LNCaP clone FGC (cell line): ENCODE results near the gene RAD51B.

Source experiments
- DNase-seq: peaks from one replicate; pipeline ENCODE4 v3.0.0-alpha.2; 2011; ENCODE audit warnings: low read depth
- H3K4me3 ChIP-seq: 2 replicates; pipeline ENCODE4 v1.5.1; 2011; ENCODE audit warnings: mild to moderate bottlenecking, low read depth, low read length, control low read depth
- CTCF ChIP-seq: IDR thresholded peaks from 2 replicates; pipeline ENCODE4 v1.5.1; 2012; ENCODE audit warnings: mild to moderate bottlenecking; ENCODE audit not compliant: control insufficient read depth, insufficient read depth; ENCODE audit errors: extremely low read depth

The RAD51B gene

DNA sequence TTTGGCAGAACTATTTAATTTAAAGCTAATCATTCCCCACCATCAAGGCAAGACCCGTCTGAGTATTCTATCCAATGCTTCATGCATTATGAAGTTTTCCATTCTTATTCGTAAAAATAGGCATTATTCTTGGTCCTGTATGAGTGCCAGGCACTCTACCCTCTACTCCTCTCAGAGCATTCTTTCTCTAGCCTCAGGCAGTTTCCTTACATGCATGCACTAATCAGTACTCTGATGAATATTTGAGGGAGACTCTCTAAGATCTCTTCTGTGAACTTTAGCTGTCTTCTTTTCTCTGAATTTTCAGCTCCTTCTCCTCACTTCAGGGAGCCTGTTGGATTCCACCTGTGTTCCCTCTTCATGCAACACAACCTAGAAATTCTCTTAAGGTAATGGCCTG is 334.7 kb downstream of the RAD51B start:
- no peak overlapping the region for H3K4me3 ChIP-seq
- DNase-seq, result no peak
- TF ChIP-seq CTCF, result no peak

- no peak overlapping the region for H3K4me3 ChIP-seq
- DNase-seq, result no peak
- no peak for TF ChIP-seq CTCF
These were observed 338.4 kb downstream of the RAD51B start for GRCh38 chr14:68157971-68158371.

DNA sequence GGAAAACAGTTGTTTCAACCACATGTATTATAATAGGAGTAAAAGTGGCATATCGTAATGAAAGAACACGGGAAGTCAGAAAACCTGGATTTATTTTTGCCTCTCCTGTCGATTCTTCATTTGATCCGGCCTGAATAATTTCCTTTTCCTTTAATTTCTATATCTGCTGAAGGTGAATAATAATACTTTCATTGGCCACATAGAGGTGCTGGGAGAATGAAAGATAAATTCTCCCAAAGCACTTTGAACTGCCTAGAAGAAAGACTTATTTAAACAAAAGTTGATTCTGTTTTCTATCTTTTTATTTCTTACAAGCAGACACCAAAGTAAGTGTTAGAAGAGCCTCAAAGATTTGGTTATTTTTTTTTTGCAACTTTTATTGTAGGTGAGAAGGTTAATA is 339.1 kb downstream of the RAD51B start:
- no peak for TF ChIP-seq CTCF
- H3K4me3 ChIP-seq, result no peak overlapping the region

GRCh38 chr14:68159701-68160633 is 340.4 kb downstream of the RAD51B start:
- DNase-seq, result no peak
- TF ChIP-seq CTCF, result no peak
- H3K4me3 ChIP-seq, result no peak overlapping the region

More for the DNA sequence above, 339.1 kb downstream of the RAD51B start:
- no peak for DNase-seq

DNA sequence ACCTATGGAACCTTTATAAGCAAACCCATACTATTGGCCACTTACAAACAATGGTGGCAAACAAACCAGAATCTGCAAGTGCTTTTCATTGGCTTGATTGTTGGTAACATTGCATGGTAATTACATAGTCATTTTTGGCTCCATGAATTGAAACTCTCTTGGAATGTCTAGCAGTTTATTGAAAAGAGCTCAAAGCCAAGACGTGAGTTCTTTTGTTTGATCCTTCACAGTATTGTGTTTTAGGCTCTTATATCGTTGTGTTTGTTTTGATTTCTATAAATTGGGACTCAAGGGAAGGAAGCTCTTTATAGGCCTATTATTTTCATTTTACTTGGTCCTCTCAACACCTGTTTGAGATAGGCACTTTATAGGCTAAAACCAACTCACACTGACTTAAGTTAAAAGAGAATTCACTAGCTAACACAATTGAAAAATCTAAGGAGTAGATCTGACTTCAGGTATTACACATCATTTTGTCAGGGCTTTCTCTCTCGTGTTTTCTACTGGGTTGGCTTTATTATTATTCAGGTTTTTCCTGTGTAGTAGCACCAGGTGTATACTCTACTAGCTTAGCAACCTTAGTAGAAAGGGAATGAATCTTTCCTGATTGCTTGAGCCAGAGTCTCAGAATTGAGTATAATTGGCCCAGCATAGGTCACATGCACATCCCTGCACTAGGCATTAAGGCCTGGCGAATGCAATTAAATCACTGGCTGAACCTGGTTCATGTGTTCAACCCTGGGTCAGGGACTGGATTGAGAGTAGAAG is 341.4 kb downstream of the RAD51B start:
- no peak for TF ChIP-seq CTCF
- peak; percentile 94 for DNase-seq

DNA sequence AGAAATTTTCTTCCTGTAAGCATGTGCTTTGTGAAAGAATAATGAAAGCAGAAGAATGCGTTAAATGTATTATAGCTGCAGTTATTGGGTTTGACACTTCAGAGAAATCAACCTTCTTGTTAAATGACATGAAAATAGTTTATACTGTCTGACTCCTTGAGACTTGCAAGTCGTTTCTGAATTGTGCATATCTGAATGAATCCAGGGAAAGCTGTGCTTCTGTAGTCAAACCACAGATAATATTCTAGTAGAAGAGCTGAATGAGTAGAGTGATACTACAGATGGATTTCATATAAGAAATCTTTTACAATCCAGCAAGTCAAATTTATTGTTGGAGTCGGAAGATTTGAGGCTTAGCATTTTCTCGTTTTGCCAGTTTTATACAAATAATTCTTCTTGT is 343.3 kb downstream of the RAD51B start:
- H3K4me3 ChIP-seq, result no peak overlapping the region
- no peak for TF ChIP-seq CTCF
- DNase-seq, result no peak

More for the DNA sequence above, 341.4 kb downstream of the RAD51B start:
- H3K4me3 ChIP-seq, result no peak overlapping the region
